ENCODE data around the gene CDC26. TPM values are rescaled to one million over a fixed set of nuclear protein-coding genes. Genes with fewer than 3 reads are reported as not detected.

Gene CDC26
- total and polyA plus RNA-seq, 10 of the 15 experiments (the other 5 are each of a cell fraction or from before 2014, with no cell fraction given), result 28.2 to 156 (median 61.5) TPM

DNA sequence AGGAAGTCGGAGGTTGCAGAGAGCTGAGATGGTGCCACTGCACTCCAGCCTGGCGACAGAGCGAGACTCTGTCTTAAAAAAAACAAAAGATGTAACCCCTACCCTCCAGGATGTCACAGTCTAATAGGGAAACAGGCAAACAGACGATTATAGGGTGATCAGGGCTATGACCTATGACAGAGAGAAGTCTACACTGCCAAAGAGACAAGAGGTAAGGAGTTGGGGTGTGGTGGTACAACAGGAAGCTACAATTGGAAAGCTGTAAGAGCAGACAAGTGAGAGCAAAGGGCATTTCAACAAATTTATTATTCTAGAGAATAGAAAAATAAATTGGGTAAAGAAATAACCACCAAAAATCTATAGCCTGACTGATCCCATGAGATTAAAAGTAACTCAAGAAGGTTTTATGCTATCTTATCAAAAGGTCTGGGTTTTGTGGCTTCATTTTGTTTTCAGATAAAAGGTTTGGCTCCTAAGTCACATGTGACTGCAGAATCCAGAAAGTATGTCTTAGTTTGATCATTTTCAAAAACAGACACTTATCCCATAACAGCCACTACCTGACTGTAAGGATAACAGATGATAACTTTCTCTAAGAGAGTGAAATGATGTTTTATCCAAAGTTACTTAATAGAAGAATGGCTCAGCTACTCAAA lies 7.3 kb downstream of the CDC26 start:
- no peak overlapping the region for H3K4me3 ChIP-seq
- no peak overlapping the region for H3K9ac ChIP-seq (ENCODE audit: control insufficient read depth, insufficient read depth, low read length)
- in situ Hi-C loops (cut with MboI) (no loop called here), intact Hi-C loops (cut with micrococcal nuclease; ENCODE audit: unreplicated experiment) (no loop called here)
- ChIA-PET SMC1A (ENCODE audit: uncharacterized antibody, unreplicated experiment) (no interaction called here), CTCF (no interaction called here), RAD21 (ENCODE audit: unreplicated experiment) (no interaction called here), POLR2A (interaction anchor here (1.2 kb wide), 1 partner anchor 40 kb away, joined by 3 read pairs; no protein-coding TSS in a partner anchor)
- TF ChIP-seq ETV6 (conservative IDR thresholded peaks at IDR 0.05 in 1 of 2, IDR thresholded peaks at IDR 0.05 in 1 of 2; ENCODE audit: borderline replicate concordance in 1 of 2, low read depth in 1 of 2) (no peak), CEBPB (IDR thresholded peaks at IDR 0.05; ENCODE audit: borderline replicate concordance in 1 of 2, low read depth in 2 of 2, low read length in 2 of 2) (no peak), LARP7 (IDR thresholded peaks at IDR 0.05) (no peak), CHD2 (IDR thresholded peaks at IDR 0.05; ENCODE audit: borderline replicate concordance, low read depth, low read length) (no peak), ZSCAN29 (IDR thresholded peaks at IDR 0.05) (no peak)
- TF ChIP-seq, protein P1, sequence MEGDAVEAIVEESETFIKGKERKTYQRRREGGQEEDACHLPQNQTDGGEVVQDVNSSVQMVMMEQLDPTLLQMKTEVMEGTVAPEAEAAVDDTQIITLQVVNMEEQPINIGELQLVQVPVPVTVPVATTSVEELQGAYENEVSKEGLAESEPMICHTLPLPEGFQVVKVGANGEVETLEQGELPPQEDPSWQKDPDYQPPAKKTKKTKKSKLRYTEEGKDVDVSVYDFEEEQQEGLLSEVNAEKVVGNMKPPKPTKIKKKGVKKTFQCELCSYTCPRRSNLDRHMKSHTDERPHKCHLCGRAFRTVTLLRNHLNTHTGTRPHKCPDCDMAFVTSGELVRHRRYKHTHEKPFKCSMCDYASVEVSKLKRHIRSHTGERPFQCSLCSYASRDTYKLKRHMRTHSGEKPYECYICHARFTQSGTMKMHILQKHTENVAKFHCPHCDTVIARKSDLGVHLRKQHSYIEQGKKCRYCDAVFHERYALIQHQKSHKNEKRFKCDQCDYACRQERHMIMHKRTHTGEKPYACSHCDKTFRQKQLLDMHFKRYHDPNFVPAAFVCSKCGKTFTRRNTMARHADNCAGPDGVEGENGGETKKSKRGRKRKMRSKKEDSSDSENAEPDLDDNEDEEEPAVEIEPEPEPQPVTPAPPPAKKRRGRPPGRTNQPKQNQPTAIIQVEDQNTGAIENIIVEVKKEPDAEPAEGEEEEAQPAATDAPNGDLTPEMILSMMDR (IDR thresholded peaks at IDR 0.05 in 2 of 3, conservative IDR thresholded peaks at IDR 0.05 in 1 of 3; ENCODE audit: control insufficient read depth in 2 of 3, extremely low read depth in 1 of 3, insufficient read depth in 1 of 3, low read depth in 3 of 3, low read length in 3 of 3), result no peak
- TF ChIP-seq, protein P2, sequence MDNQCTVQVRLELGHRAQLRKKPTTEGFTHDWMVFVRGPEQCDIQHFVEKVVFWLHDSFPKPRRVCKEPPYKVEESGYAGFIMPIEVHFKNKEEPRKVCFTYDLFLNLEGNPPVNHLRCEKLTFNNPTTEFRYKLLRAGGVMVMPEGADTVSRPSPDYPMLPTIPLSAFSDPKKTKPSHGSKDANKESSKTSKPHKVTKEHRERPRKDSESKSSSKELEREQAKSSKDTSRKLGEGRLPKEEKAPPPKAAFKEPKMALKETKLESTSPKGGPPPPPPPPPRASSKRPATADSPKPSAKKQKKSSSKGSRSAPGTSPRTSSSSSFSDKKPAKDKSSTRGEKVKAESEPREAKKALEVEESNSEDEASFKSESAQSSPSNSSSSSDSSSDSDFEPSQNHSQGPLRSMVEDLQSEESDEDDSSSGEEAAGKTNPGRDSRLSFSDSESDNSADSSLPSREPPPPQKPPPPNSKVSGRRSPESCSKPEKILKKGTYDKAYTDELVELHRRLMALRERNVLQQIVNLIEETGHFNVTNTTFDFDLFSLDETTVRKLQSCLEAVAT (IDR thresholded peaks at IDR 0.05), result no peak
- TF ChIP-seq, protein P3, sequence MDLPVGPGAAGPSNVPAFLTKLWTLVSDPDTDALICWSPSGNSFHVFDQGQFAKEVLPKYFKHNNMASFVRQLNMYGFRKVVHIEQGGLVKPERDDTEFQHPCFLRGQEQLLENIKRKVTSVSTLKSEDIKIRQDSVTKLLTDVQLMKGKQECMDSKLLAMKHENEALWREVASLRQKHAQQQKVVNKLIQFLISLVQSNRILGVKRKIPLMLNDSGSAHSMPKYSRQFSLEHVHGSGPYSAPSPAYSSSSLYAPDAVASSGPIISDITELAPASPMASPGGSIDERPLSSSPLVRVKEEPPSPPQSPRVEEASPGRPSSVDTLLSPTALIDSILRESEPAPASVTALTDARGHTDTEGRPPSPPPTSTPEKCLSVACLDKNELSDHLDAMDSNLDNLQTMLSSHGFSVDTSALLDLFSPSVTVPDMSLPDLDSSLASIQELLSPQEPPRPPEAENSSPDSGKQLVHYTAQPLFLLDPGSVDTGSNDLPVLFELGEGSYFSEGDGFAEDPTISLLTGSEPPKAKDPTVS (IDR thresholded peaks at IDR 0.05; ENCODE audit: low read depth, low read length), result no peak
- H3K27me3 ChIP-seq (replicated peaks in 1 of 2; ENCODE audit: control insufficient read depth in 2 of 2, insufficient read depth in 2 of 2, low read length in 1 of 2), result no peaks in the 10 kb centered on the region
- DNase-seq (ENCODE audit: low read depth, low spot score), result no peak
- H3K27ac ChIP-seq (ENCODE audit: control insufficient read depth, insufficient read depth), result no peak overlapping the region
- no peak for ATAC-seq
- no peaks in the 10 kb centered on the region for H3K9me3 ChIP-seq (replicated peaks; ENCODE audit: control insufficient read depth, insufficient read depth, low read length)
- no peaks in the 10 kb centered on the region for H4K20me1 ChIP-seq (ENCODE audit: control insufficient read depth, insufficient read depth)
- BruUV-seq (replicated peaks), result no TSS peak
- FAIRE-seq, result no peak
- 97% methylated on average over 4 of the region's 4 CpGs for WGBS (ENCODE audit: insufficient coverage, insufficient replicate concordance, low lambda C conversion rate, missing lambda C conversion rate)
- no peak overlapping the region for H3K4me2 ChIP-seq (ENCODE audit: control insufficient read depth, insufficient read depth)
- H3K79me2 ChIP-seq (ENCODE audit: control insufficient read depth, insufficient read depth, low read length), result no peaks in the 10 kb centered on the region
- no peaks in the 10 kb centered on the region for H3K4me1 ChIP-seq (ENCODE audit: control insufficient read depth, insufficient read depth, low read length)
- peaks cover 4 to 11% of the 10 kb centered on the region in 2 experiments for H3K36me3 ChIP-seq (ENCODE audit: control insufficient read depth in 2 of 2, insufficient read depth in 2 of 2, low read length in 1 of 2)
- H2AFZ ChIP-seq (ENCODE audit: control insufficient read depth, low read depth, low read length), result no peak overlapping the region

All from GM12878 (cell line).